ENCODE measurements around the gene SPATA32.
"Not testable (repeated sequence)": the region's sequence is repeated elsewhere in the genome, so short reads cannot be mapped to it uniquely, and the experiment has no call there.

The SPATA32 gene

GRCh38 chr17:45261577-45262515 is at the start of gene SPATA32:
TSS of gene SPATA32 (minus strand) at chr17:45262094. CDS start at chr17:45262016, 78 bp downstream.
- H3K4me3 ChIP-seq (ENCODE audit: low read depth, low read length) = peak within 1 kb of the TSS; percentile 48

- no peak overlapping the region for H3K4me3 ChIP-seq (ENCODE audit: low read depth, low read length)
These were observed 49.5 kb upstream of the SPATA32 start for GRCh38 chr17:45311401-45311759.

- no peak overlapping the region for H3K4me3 ChIP-seq (ENCODE audit: low read depth, low read length)
These were observed 48.8 kb upstream of the SPATA32 start for GRCh38 chr17:45310380-45311324.

GRCh38 chr17:45309400-45309799 is 47.5 kb upstream of the SPATA32 start:
- no peak overlapping the region for H3K4me3 ChIP-seq (ENCODE audit: low read depth, low read length)

GRCh38 chr17:45308840-45309239 is 46.9 kb upstream of the SPATA32 start:
- no peak overlapping the region for H3K4me3 ChIP-seq (ENCODE audit: low read depth, low read length)

- H3K4me3 ChIP-seq (ENCODE audit: low read depth, low read length) = no peak overlapping the region
These were observed 46.1 kb upstream of the SPATA32 start for GRCh38 chr17:45308016-45308365.

GRCh38 chr17:45307290-45308015 is 45.6 kb upstream of the SPATA32 start:
- H3K4me3 ChIP-seq (ENCODE audit: low read depth, low read length) = no peak overlapping the region

GRCh38 chr17:45306623-45307022 is 44.7 kb upstream of the SPATA32 start:
- H3K4me3 ChIP-seq (ENCODE audit: low read depth, low read length) = no peak overlapping the region

GRCh38 chr17:45306094-45306493 is 44.2 kb upstream of the SPATA32 start:
- no peak overlapping the region for H3K4me3 ChIP-seq (ENCODE audit: low read depth, low read length)

GRCh38 chr17:45305530-45306087 is 43.7 kb upstream of the SPATA32 start:
- H3K4me3 ChIP-seq (ENCODE audit: low read depth, low read length) = no peak overlapping the region

GRCh38 chr17:45302649-45303173 is 40.8 kb upstream of the SPATA32 start:
- H3K4me3 ChIP-seq (ENCODE audit: low read depth, low read length) = no peak overlapping the region

GRCh38 chr17:45302220-45302619 is 40.3 kb upstream of the SPATA32 start:
- not testable (repeated sequence) for H3K4me3 ChIP-seq (ENCODE audit: low read depth, low read length)

GRCh38 chr17:45301674-45302073 is 39.8 kb upstream of the SPATA32 start:
- no peak overlapping the region for H3K4me3 ChIP-seq (ENCODE audit: low read depth, low read length)

- no peak overlapping the region for H3K4me3 ChIP-seq (ENCODE audit: low read depth, low read length)
These were observed 38.3 kb upstream of the SPATA32 start for GRCh38 chr17:45300060-45300751.

GRCh38 chr17:45299361-45299760 is 37.5 kb upstream of the SPATA32 start:
- H3K4me3 ChIP-seq (ENCODE audit: low read depth, low read length) = no peak overlapping the region

GRCh38 chr17:45298546-45299285 is 36.8 kb upstream of the SPATA32 start:
- no peak overlapping the region for H3K4me3 ChIP-seq (ENCODE audit: low read depth, low read length)

GRCh38 chr17:45296833-45297124 is 34.9 kb upstream of the SPATA32 start:
- no peak overlapping the region for H3K4me3 ChIP-seq (ENCODE audit: low read depth, low read length)

GRCh38 chr17:45296003-45296832 is 34.3 kb upstream of the SPATA32 start:
- H3K4me3 ChIP-seq (ENCODE audit: low read depth, low read length) = no peak overlapping the region

- H3K4me3 ChIP-seq (ENCODE audit: low read depth, low read length) = no peak overlapping the region
These were observed 32.6 kb upstream of the SPATA32 start for GRCh38 chr17:45294506-45294905.

Data from iPS-11a (cell line).